Measurements from ENCODE around the gene ZNF311. TPM values are rescaled to one million over a fixed set of nuclear protein-coding genes. Genes with fewer than 3 reads are reported as not detected.
A peak's percentile ranks its signal among the peaks of the same experiment; 100 is the strongest.

Gene ZNF311
- total RNA-seq (2021; ENCODE audit: unreplicated experiment), result 0.39 TPM
- polyA plus RNA-seq (2012; ENCODE audit: insufficient read length), result 0.29 TPM
- Bru-seq, nascent RNA, result percentile 38 among the genes with signal in this experiment
- BruChase-seq, experiment 1, labeled RNA remaining after a 2-hour chase, result percentile 41 among the genes with signal in this experiment
- percentile 34 among the genes with signal in this experiment for BruChase-seq, experiment 2, labeled RNA remaining after a 6-hour chase
- long read RNA-seq, partial matches to known transcripts, result 0 of 3 reads
- long read RNA-seq, other reads (novel, unspliced or antisense), result 3 of 3 reads

DNA sequence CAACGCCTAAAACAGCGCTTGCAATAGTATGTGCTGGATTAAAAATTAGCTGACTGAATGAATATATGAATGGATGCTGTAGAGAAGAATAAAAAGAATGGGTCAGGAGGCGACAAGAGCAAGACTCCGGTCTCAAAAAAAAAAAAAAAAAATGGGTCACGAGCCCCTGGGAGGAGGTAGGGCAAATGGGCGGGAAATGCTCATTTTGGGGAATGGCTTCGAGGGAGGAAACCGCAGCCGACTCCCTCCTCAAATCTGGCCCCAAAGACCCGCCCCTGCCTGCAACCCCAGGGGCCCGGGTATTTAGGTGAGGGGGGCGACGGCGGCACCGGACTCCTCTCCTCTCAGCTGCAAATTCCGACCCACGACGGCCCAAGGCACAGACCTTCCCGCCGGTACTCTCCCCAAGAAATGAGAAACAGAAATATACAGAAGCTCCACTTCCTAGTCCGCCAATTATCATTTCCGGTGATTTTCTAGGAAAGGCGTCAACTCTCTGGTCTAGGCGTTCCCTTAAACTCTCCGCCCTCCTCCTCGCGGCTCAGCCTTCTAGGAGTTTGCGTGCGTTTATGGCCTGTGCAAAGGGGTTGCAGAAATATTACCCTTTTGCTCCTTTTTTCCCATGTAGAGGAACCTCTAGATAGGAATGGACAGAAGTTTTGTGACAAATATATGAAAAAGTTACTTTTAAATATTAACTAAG, at the start of gene ZNF311:
ZNF311 (minus strand) TSS at position 133 of the 703 bp plus-strand sequence. CDS start 1,361 bp downstream, outside the sequence.
- CTCF ChIA-PET, result no interaction called here
- peak within 1 kb of the TSS; percentile 42 to 57 for H3K4me3 ChIP-seq (ENCODE audit: low read depth in 2 of 2, low read length in 2 of 2)
- peaks cover 4% of the 10 kb centered on the region for H3K27me3 ChIP-seq (ENCODE audit: control insufficient read depth, insufficient read depth, low read length)
- POLR2A ChIA-PET, result no interaction called here
- H3K9me3 ChIP-seq (ENCODE audit: control insufficient read depth, insufficient read depth, low read depth, low read length), result no peaks in the 10 kb centered on the region
- peak; percentile 90 for ATAC-seq
- H3K4me1 ChIP-seq (ENCODE audit: control insufficient read depth, insufficient read depth, low read length), result no peaks in the 10 kb centered on the region
- TF ChIP-seq, protein P1, sequence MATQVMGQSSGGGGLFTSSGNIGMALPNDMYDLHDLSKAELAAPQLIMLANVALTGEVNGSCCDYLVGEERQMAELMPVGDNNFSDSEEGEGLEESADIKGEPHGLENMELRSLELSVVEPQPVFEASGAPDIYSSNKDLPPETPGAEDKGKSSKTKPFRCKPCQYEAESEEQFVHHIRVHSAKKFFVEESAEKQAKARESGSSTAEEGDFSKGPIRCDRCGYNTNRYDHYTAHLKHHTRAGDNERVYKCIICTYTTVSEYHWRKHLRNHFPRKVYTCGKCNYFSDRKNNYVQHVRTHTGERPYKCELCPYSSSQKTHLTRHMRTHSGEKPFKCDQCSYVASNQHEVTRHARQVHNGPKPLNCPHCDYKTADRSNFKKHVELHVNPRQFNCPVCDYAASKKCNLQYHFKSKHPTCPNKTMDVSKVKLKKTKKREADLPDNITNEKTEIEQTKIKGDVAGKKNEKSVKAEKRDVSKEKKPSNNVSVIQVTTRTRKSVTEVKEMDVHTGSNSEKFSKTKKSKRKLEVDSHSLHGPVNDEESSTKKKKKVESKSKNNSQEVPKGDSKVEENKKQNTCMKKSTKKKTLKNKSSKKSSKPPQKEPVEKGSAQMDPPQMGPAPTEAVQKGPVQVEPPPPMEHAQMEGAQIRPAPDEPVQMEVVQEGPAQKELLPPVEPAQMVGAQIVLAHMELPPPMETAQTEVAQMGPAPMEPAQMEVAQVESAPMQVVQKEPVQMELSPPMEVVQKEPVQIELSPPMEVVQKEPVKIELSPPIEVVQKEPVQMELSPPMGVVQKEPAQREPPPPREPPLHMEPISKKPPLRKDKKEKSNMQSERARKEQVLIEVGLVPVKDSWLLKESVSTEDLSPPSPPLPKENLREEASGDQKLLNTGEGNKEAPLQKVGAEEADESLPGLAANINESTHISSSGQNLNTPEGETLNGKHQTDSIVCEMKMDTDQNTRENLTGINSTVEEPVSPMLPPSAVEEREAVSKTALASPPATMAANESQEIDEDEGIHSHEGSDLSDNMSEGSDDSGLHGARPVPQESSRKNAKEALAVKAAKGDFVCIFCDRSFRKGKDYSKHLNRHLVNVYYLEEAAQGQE (IDR thresholded peaks at IDR 0.05; ENCODE audit: insufficient read depth in 1 of 2, low read depth in 2 of 2, low read length in 1 of 2), result no peak
- TF ChIP-seq TCF7L2 (IDR thresholded peaks at IDR 0.05; ENCODE audit: low read depth, low read length) (no peak), POLR2AphosphoS5 (IDR thresholded peaks at IDR 0.05; ENCODE audit: low read depth, low read length) (peak; percentile 52; the same call in 1 of the 2 replicates), SIN3A (IDR thresholded peaks at IDR 0.05; ENCODE audit: borderline replicate concordance, insufficient read depth, low read depth, low read length) (no peak)
- DNase-seq (ENCODE audit: low read depth, low spot score), result no peak
- in situ Hi-C loops (cut with HindIII; ENCODE audit: low pct_unique_long_range_greater_than_20kb, low sequenced_read_pairs) (no loop called here), intact Hi-C loops (cut with micrococcal nuclease; ENCODE audit: unreplicated experiment) (no loop called here)
- H3K27ac ChIP-seq (ENCODE audit: low read length), result 0 out of 2 replicates have a peak within 1 kb of the TSS, but pooled peaks have one; percentile 29
- no peaks in the 10 kb centered on the region for H3K36me3 ChIP-seq (ENCODE audit: control insufficient read depth, insufficient read depth, low read length)
- BruUV-seq (replicated peaks), result TSS peak; percentile 91

DNA sequence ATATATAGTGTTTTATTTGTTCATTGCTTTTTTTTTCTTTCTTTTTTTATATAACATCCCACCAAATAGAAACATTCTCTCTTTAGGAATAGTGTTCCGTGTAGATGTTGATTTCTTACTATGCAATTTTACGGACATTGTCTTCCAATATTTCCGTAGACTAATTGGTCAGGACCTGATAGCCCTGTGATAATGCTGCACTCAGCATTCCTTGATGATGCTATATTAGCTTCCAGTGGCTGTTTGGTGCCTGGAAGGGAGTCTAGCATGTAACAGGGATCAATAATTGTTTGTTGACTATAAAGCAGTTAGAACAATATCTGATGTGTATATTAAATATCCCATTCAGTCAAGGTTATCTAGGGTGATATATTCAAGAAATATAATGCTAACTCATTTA, 46.6 kb upstream of the ZNF311 start:
- BruUV-seq (replicated peaks), result no TSS peak

More for the DNA sequence above, 46.6 kb upstream of the ZNF311 start:
- intact Hi-C loops (cut with micrococcal nuclease; ENCODE audit: unreplicated experiment) (no loop called here), in situ Hi-C loops (cut with HindIII; ENCODE audit: low pct_unique_long_range_greater_than_20kb, low sequenced_read_pairs) (no loop called here)
- ChIA-PET POLR2A (no interaction called here), CTCF (no interaction called here)
- ATAC-seq (no peak), DNase-seq (ENCODE audit: low read depth, low spot score) (no peak)
- Histone ChIP-seq H3K27ac (ENCODE audit: low read length) (no peak overlapping the region), H3K36me3 (ENCODE audit: control insufficient read depth, insufficient read depth, low read length) (no peaks in the 10 kb centered on the region), H3K4me1 (ENCODE audit: control insufficient read depth, insufficient read depth, low read length) (no peaks in the 10 kb centered on the region), H3K9me3 (ENCODE audit: control insufficient read depth, insufficient read depth, low read depth, low read length) (no peaks in the 10 kb centered on the region), H3K27me3 (ENCODE audit: control insufficient read depth, insufficient read depth, low read length) (peaks cover 12% of the 10 kb centered on the region), H3K4me3 (ENCODE audit: low read depth in 2 of 2, low read length in 2 of 2) (no peak overlapping the region)
- TF ChIP-seq TCF7L2 (IDR thresholded peaks at IDR 0.05; ENCODE audit: low read depth, low read length) (no peak), SIN3A (IDR thresholded peaks at IDR 0.05; ENCODE audit: borderline replicate concordance, insufficient read depth, low read depth, low read length) (no peak), POLR2AphosphoS5 (IDR thresholded peaks at IDR 0.05; ENCODE audit: low read depth, low read length) (no peak)
- TF ChIP-seq, protein P1 (IDR thresholded peaks at IDR 0.05; ENCODE audit: insufficient read depth in 1 of 2, low read depth in 2 of 2, low read length in 1 of 2), result no peak
